Mesenchymal stem cell (in vitro differentiated cells and primary cell): Measurements from ENCODE around the gene SETD2.

ENCODE experiments used
- DNase-seq: peaks from one replicate; pipeline ENCODE4 v3.0.0-alpha.2; 2013
- H2AFZ ChIP-seq: one replicate; pipeline ENCODE4 v1.6.1; 2013; ENCODE audit warnings: low read depth, mild to moderate bottlenecking, control low read depth, inconsistent platforms, low read length, moderate library complexity
- H2AK5ac ChIP-seq: 2 replicates; pipeline ENCODE4 v1.6.1; 2013; ENCODE audit warnings: low read length, moderate library complexity, mild to moderate bottlenecking, inconsistent platforms; ENCODE audit not compliant: severe bottlenecking
- H2BK120ac ChIP-seq: one replicate; pipeline ENCODE4 v1.6.1; 2013; ENCODE audit warnings: low read depth, mild to moderate bottlenecking, inconsistent platforms, low read length, moderate library complexity
- H2BK12ac ChIP-seq, 2 experiments: one replicate each; pipeline ENCODE4 v1.6.1; 2013; ENCODE audit warnings: inconsistent platforms in 2 of 2, low read length in 2 of 2, mild to moderate bottlenecking in 2 of 2, moderate library complexity in 2 of 2, control low read depth in 1 of 2
- H2BK15ac ChIP-seq: one replicate; pipeline ENCODE4 v1.6.1; 2013; ENCODE audit warnings: mild to moderate bottlenecking, low read depth, inconsistent platforms; ENCODE audit not compliant: poor library complexity, severe bottlenecking
- H2BK5ac ChIP-seq: 2 replicates; pipeline ENCODE4 v1.6.1; 2013; ENCODE audit warnings: low read depth, mild to moderate bottlenecking, low read length, control low read depth, inconsistent platforms; ENCODE audit not compliant: poor library complexity, severe bottlenecking
- H3K14ac ChIP-seq, 2 experiments: one replicate each; pipeline ENCODE4 v1.6.1; 2013; ENCODE audit warnings: inconsistent platforms in 2 of 2, low read length in 2 of 2, control low read depth in 1 of 2, mild to moderate bottlenecking in 1 of 2, moderate library complexity in 1 of 2
- H3K18ac ChIP-seq, 2 experiments: one replicate each; pipeline ENCODE4 v1.6.1; 2013; ENCODE audit warnings: inconsistent platforms in 2 of 2, low read length in 2 of 2, control low read depth in 1 of 2, low read depth in 1 of 2, mild to moderate bottlenecking in 1 of 2
- H3K23ac ChIP-seq, 2 experiments: one replicate each; pipeline ENCODE4 v1.6.1; 2013; ENCODE audit warnings: inconsistent platforms in 2 of 2, low read length in 2 of 2, mild to moderate bottlenecking in 2 of 2, moderate library complexity in 2 of 2, control low read depth in 1 of 2
- H3K27ac ChIP-seq: 2 replicates; pipeline ENCODE4 v1.5.1; 2013; ENCODE audit warnings: mild to moderate bottlenecking, moderate library complexity, low read length, control low read depth, inconsistent platforms; ENCODE audit not compliant: poor library complexity, severe bottlenecking
- H3K27me3 ChIP-seq, 2 experiments: 2 replicates each; pipeline versions ENCODE4 v1.6.1 to v1.7.0; 2013; ENCODE audit warnings: low read length in 2 of 2, mild to moderate bottlenecking in 2 of 2, moderate library complexity in 2 of 2, control low read depth in 1 of 2, inconsistent platforms in 1 of 2; ENCODE audit not compliant: control insufficient read depth in 1 of 2, insufficient read depth in 1 of 2
- H3K36me3 ChIP-seq, 2 experiments: 2 replicates each; pipeline versions ENCODE4 v1.6.1 to v1.7.0; 2013; ENCODE audit warnings: low read length in 2 of 2, control low read depth in 1 of 2, inconsistent platforms in 1 of 2, low read depth in 1 of 2, mild to moderate bottlenecking in 1 of 2; ENCODE audit not compliant: insufficient read depth in 2 of 2, control insufficient read depth in 1 of 2
- H3K4ac ChIP-seq, 2 experiments: one replicate each; pipeline ENCODE4 v1.6.1; 2013; ENCODE audit warnings: inconsistent platforms in 2 of 2, low read length in 2 of 2, mild to moderate bottlenecking in 2 of 2, moderate library complexity in 2 of 2, control low read depth in 1 of 2, low read depth in 1 of 2
- H3K4me1 ChIP-seq: 2 replicates; pipeline ENCODE4 v1.6.1; 2013; ENCODE audit warnings: low read depth, low read length, control low read depth; ENCODE audit not compliant: control insufficient read depth, insufficient read depth
- H3K4me2 ChIP-seq: 2 replicates; pipeline ENCODE4 v1.6.1; 2013; ENCODE audit warnings: low read length, mild to moderate bottlenecking, inconsistent platforms; ENCODE audit not compliant: poor library complexity, severe bottlenecking
- H3K4me3 ChIP-seq, 2 experiments: 2 replicates each; pipeline versions ENCODE4 v1.5.1 to v1.7.0; 2013; ENCODE audit warnings: low read length in 2 of 2, mild to moderate bottlenecking in 2 of 2, control low read depth in 1 of 2, low read depth in 1 of 2; ENCODE audit not compliant: insufficient read depth in 1 of 2
- H3K79me1 ChIP-seq: replicated peaks from 2 replicates; pipeline ENCODE4 v1.6.1; 2013; ENCODE audit warnings: mild to moderate bottlenecking, control low read depth, low read length, inconsistent platforms; ENCODE audit not compliant: poor library complexity, severe bottlenecking
- H3K9ac ChIP-seq: 2 replicates; pipeline ENCODE4 v1.7.0; 2013; ENCODE audit warnings: mild to moderate bottlenecking, low read length, moderate library complexity
- H3K9me3 ChIP-seq: 2 replicates; pipeline ENCODE4 v1.7.0; 2013; ENCODE audit warnings: mild to moderate bottlenecking, low read length; ENCODE audit not compliant: control insufficient read depth
- H4K8ac ChIP-seq: one replicate; pipeline ENCODE4 v1.6.1; 2013; ENCODE audit warnings: inconsistent platforms, mild to moderate bottlenecking, low read length, moderate library complexity
- H4K91ac ChIP-seq: one replicate; pipeline ENCODE4 v1.6.1; 2013; ENCODE audit warnings: mild to moderate bottlenecking, low read length, inconsistent platforms
- WGBS: methylation state at CpG from one replicate; pipeline ENCODE4 v1.1.7; 2013; ENCODE audit warnings: mixed read lengths; 5-methylcytosine and 5-hydroxymethylcytosine counted together

The SETD2 gene

DNA sequence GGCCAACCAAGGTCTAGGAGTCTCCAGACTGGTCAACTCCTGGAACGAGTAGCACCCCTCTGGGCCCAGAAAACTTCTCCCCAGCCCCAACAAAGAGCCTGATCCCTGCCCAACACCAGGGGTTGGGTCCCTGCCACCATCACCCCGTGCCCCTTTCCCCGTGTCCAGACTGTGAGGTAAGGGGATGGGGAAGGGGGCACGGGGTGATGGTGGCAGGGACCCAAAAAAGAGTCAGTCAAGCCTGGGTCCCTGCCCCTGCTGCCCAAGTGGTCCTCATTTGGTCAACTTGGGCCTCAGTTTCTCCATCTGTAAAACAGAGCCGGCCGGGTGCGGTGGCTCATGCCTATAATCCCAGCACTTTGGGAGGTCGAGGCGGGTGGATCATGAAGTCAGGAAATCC, 185.5 kb downstream of the SETD2 start:
- Histone ChIP-seq H2BK15ac (no peak overlapping the region), H4K8ac (no peak overlapping the region), H2AK5ac (peak overlapping the region; percentile 4), H3K4ac (no peak overlapping the region), H3K9ac (no peak overlapping the region), H3K27me3 (no peaks in the 10 kb centered on the region), H2BK12ac (no peak overlapping the region), H3K36me3 (peaks cover 0 to 5% of the 10 kb centered on the region in 2 experiments), H2AFZ (no peak overlapping the region), H3K4me3 (no peak overlapping the region), H3K23ac (no peak overlapping the region), H3K18ac (no peak overlapping the region), H3K27ac (no peak overlapping the region), H3K9me3 (no peaks in the 10 kb centered on the region), H2BK5ac (no peak overlapping the region), H3K14ac (no peak overlapping the region), H2BK120ac (no peak overlapping the region), H3K79me1 (peaks cover 17% of the 10 kb centered on the region), H3K4me1 (peaks cover 24% of the 10 kb centered on the region), H3K4me2 (no peak overlapping the region), H4K91ac (no peak overlapping the region)
- WGBS = 98% methylated on average over 8 of the region's 9 CpGs
- DNase-seq = no peak

DNA sequence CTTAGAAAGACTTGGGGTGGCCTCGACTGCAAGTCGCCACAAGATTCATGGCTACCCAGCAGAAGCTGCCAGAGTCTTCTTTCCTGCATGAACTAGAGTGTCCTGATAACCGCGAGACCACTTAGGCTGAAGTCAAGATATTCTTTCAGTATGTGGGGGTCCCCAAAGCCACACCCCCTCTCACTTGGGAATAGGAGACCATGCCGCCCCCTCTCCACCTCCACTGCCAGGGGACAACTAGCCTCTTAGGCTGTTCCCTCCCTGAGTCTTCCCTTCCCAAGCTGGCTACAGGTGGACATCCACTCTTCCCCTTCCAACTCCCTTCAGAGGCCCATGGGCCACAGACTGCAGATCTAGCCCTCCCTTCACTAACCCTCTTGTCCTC, 186.1 kb downstream of the SETD2 start:
- H2AFZ ChIP-seq = no peak overlapping the region
- H3K4ac ChIP-seq = no peak overlapping the region
- H3K36me3 ChIP-seq = peaks cover 0 to 5% of the 10 kb centered on the region in 2 experiments
- 99% methylated on average over 5 of the region's 5 CpGs for WGBS
- no peak overlapping the region for H3K4me2 ChIP-seq
- no peak overlapping the region for H3K27ac ChIP-seq
- H4K8ac ChIP-seq = no peak overlapping the region
- H4K91ac ChIP-seq = peak overlapping the region; percentile 30
- H3K4me1 ChIP-seq = peaks cover 24% of the 10 kb centered on the region
- H3K4me3 ChIP-seq = no peak overlapping the region
- no peak overlapping the region for H2BK5ac ChIP-seq
- peak overlapping the region in 1 of 2 experiments; percentile 34 for H3K18ac ChIP-seq
- peak overlapping the region; percentile 47 to 75 for H2BK12ac ChIP-seq
- no peak overlapping the region for H3K23ac ChIP-seq
- H3K79me1 ChIP-seq = peaks cover 17% of the 10 kb centered on the region
- no peak overlapping the region for H2BK120ac ChIP-seq
- no peak overlapping the region for H3K9ac ChIP-seq
- peak overlapping the region; percentile 87 for H2AK5ac ChIP-seq
- H3K9me3 ChIP-seq = no peaks in the 10 kb centered on the region
- H3K14ac ChIP-seq = no peak overlapping the region
- H2BK15ac ChIP-seq = peak overlapping the region; percentile 44
- H3K27me3 ChIP-seq = no peaks in the 10 kb centered on the region
- DNase-seq = no peak

DNA sequence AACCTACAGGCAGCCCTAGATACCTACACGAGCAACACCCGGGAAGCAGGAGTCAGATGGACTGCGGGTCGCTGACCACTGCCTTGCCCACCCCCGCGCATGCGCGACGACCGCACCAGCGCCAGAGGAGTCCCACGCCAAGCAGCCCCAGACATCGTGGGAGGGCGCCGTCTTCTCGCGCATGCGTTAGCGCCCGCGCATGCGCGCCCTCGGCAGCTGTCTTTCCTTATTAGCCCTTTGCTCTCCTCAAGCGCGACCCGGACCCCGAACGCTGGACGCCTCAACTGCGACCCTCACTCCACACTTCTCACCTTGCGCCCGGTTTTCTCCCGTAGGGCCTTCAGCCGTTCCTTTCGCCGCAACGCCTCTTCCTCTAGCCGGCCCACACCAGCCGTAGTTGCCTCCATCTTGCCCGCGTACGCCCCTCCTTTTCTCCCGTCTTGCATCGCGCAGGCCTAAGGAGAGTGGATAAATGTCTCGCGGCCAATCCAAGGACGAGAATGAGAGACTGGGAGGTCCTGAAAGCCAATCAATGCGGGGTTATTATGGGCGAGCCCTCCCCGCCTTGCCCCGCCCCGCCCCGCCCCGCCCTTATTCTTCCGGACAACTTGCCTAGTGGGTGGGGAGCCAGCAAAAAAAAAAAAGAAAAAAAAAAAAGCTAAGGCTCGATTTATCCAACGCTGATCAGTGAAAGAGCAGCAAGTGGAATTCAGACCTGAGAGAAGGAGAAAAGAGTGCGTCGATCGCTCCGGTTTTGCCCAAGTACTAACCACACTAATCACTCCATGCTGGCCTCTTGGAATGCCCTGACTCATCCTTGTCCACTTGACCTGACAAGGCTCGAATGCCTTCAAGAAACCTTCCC, 187.4 kb downstream of the SETD2 start, which contains the start of gene CCDC12:
Gene CCDC12, minus strand, starts transcription at position 420 of the 865 bp plus-strand sequence. Its CDS starts 13 bp downstream, at position 407.
- H3K23ac ChIP-seq = no peak within 1 kb of the TSS
- H3K27me3 ChIP-seq = no peaks in the 10 kb centered on the region
- H3K18ac ChIP-seq = peak within 1 kb of the TSS; percentile 49 to 99
- peak within 1 kb of the TSS; percentile 44 for H2BK15ac ChIP-seq
- peak within 1 kb of the TSS; percentile 87 for H2AK5ac ChIP-seq
- no peaks in the 10 kb centered on the region for H3K9me3 ChIP-seq
- peaks cover 17% of the 10 kb centered on the region for H3K79me1 ChIP-seq
- H3K36me3 ChIP-seq = peaks cover 0 to 7% of the 10 kb centered on the region in 2 experiments
- peak within 1 kb of the TSS; percentile 97 for H3K9ac ChIP-seq
- H3K14ac ChIP-seq = peak within 1 kb of the TSS in 1 of 2 experiments; percentile 76
- H3K4ac ChIP-seq = peak within 1 kb of the TSS; percentile 55 to 67
- peak; percentile 100 for DNase-seq
- H3K4me3 ChIP-seq = peak within 1 kb of the TSS; percentile 71 to 88
- H3K4me2 ChIP-seq = peak within 1 kb of the TSS; percentile 0
- H2BK12ac ChIP-seq = peak within 1 kb of the TSS; percentile 47 to 51
- peak within 1 kb of the TSS; percentile 94 for H3K27ac ChIP-seq
- H2AFZ ChIP-seq = no peak within 1 kb of the TSS
- H2BK5ac ChIP-seq = peak within 1 kb of the TSS; percentile 99
- H4K91ac ChIP-seq = peak within 1 kb of the TSS; percentile 85
- WGBS = under 1% methylated on average over 57 of the region's 64 CpGs
- peaks cover 23% of the 10 kb centered on the region for H3K4me1 ChIP-seq
- peak within 1 kb of the TSS; percentile 71 for H4K8ac ChIP-seq
- peak within 1 kb of the TSS; percentile 64 for H2BK120ac ChIP-seq

DNA sequence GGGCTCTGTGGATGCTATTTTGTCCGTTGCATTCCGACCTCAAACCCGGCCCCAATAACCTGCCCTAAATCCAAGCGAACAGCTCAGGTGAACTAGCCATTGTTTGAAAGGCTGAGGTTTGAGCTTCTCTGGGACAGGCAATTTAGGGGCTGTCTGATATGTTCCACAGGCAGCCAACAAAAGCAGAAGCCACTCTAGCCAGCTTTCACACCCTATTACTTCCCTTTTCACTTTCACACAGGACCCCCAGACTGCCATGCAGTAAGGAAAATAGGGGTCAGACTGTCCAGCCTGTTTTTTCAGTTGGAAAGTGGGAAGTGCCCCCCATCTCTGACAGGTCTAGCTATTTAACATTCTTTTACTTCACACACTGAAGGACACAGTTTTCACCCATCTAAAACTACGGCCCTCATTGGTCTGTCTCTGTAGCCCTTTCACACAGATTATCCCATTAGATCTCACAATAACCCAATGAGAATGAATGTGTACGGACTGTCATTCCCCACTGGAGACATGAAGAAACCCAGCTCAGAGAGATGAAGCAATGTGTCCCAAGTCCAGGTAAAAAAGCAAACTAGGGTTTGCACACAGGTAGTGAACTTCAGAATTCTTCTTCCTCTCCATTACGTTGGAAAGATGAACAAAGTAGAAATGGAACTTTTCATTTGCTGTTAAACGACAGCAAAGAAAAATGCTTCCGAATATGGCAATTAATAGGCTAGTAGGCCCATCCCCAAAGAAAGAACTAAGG, 189.3 kb downstream of the SETD2 start:
- Histone ChIP-seq H3K18ac (no peak overlapping the region), H3K9me3 (no peaks in the 10 kb centered on the region), H4K8ac (no peak overlapping the region), H3K4me1 (peaks cover 31% of the 10 kb centered on the region), H2BK5ac (no peak overlapping the region), H3K4me2 (no peak overlapping the region), H3K27me3 (no peaks in the 10 kb centered on the region), H3K4me3 (peak overlapping the region in 1 of 2 experiments; percentile 88), H3K36me3 (peaks cover under 1 to 9% of the 10 kb centered on the region in 2 experiments), H3K4ac (no peak overlapping the region), H2AK5ac (peak overlapping the region; percentile 26), H3K27ac (no peak overlapping the region), H2AFZ (no peak overlapping the region), H3K79me1 (peaks cover 8% of the 10 kb centered on the region), H3K23ac (no peak overlapping the region), H3K9ac (no peak overlapping the region), H2BK12ac (no peak overlapping the region), H4K91ac (no peak overlapping the region), H2BK120ac (no peak overlapping the region), H3K14ac (no peak overlapping the region), H2BK15ac (no peak overlapping the region)
- DNase-seq = no peak
- WGBS = 95% methylated on average over 9 of the region's 9 CpGs
